ENCODE results near the gene CFAP210. TPM values are rescaled to one million over a fixed set of nuclear protein-coding genes. Genes with fewer than 3 reads are reported as not detected.

The CFAP210 gene
- total and polyA plus RNA-seq, 9 of the 15 experiments (the other 6 are each of a cell fraction or from before 2014, with no cell fraction given), result 0.75 to 3.6 (median 1.3) TPM

DNA sequence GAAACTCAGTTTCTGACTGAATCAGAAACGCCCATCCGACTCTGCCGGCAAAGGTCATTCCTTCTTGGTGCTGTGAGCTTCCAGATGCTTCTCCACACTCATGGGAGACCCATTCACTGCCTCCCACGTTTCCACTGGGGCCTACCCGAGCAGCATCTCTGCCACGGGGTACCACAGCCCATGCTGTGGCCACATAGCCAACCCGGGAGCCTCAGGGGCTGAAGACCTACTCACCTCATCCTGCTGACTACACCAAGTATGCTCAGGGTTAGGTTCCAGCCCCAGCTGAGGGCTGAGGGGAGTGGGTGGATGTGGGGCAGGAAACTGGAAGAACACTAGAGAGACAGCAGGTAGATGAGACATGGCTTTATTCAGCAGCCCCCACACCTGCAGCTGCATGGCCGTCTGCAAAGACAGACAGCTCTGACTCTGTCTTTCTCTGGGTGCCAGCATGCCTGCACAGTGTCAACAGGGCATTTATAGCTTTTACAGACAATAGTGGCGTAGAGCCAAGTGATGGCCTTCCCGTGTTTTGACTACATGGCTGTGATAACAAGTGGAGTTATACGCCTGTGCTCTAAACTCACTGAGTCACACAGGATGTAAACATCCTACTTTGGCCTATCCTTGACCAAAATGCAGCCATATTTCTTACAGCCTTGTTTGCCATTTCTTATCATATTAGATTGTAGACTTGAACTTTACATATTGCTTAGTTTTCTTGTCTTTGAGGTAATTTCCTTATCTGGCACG is 22.9 kb upstream of the CFAP210 start (continued):
- TF ChIP-seq, protein P1, sequence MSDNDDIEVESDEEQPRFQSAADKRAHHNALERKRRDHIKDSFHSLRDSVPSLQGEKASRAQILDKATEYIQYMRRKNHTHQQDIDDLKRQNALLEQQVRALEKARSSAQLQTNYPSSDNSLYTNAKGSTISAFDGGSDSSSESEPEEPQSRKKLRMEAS (CRISPR knock-in tag; IDR thresholded peaks at IDR 0.05), result no peak; the same call in 1 of the 2 replicates
- TF ChIP-seq RBM14 (IDR thresholded peaks at IDR 0.05; ENCODE audit: borderline replicate concordance, insufficient read depth, low read depth, low read length) (no peak), ZNF212 (CRISPR knock-in tag; IDR thresholded peaks at IDR 0.05) (no peak), FUS (optimal IDR thresholded peaks at IDR 0.05; ENCODE audit: low read depth, low read length) (no peak), HDAC3 (IDR thresholded peaks at IDR 0.05; ENCODE audit: borderline replicate concordance, partially characterized antibody) (peak; percentile 62), HNRNPH1 (optimal IDR thresholded peaks at IDR 0.05; ENCODE audit: low read depth, low read length) (no peak), DPF2 (IDR thresholded peaks at IDR 0.05) (peak; percentile 53; the same call in 1 of the 2 replicates), NFIC (IDR thresholded peaks at IDR 0.05) (peak; percentile 94), HSF4 (CRISPR knock-in tag; IDR thresholded peaks at IDR 0.05; ENCODE audit: borderline replicate concordance) (no peak), SAFB (IDR thresholded peaks at IDR 0.05; ENCODE audit: borderline replicate concordance, low read depth, low read length) (no peak), MBD2 (IDR thresholded peaks at IDR 0.05; ENCODE audit: borderline replicate concordance, low read depth) (no peak), DNMT1 (IDR thresholded peaks at IDR 0.05) (no peak), PTRF (tag; IDR thresholded peaks at IDR 0.05) (peak; percentile 68; the same call in 1 of the 2 replicates), STAT5B (CRISPR knock-in tag; IDR thresholded peaks at IDR 0.05) (no peak), ZEB2 (IDR thresholded peaks at IDR 0.05) (0 out of 2 replicates have a peak, but pooled peaks have one; percentile 38), ZFPM2 (CRISPR knock-in tag; IDR thresholded peaks at IDR 0.05) (no peak)
- TF ChIP-seq, protein P2, sequence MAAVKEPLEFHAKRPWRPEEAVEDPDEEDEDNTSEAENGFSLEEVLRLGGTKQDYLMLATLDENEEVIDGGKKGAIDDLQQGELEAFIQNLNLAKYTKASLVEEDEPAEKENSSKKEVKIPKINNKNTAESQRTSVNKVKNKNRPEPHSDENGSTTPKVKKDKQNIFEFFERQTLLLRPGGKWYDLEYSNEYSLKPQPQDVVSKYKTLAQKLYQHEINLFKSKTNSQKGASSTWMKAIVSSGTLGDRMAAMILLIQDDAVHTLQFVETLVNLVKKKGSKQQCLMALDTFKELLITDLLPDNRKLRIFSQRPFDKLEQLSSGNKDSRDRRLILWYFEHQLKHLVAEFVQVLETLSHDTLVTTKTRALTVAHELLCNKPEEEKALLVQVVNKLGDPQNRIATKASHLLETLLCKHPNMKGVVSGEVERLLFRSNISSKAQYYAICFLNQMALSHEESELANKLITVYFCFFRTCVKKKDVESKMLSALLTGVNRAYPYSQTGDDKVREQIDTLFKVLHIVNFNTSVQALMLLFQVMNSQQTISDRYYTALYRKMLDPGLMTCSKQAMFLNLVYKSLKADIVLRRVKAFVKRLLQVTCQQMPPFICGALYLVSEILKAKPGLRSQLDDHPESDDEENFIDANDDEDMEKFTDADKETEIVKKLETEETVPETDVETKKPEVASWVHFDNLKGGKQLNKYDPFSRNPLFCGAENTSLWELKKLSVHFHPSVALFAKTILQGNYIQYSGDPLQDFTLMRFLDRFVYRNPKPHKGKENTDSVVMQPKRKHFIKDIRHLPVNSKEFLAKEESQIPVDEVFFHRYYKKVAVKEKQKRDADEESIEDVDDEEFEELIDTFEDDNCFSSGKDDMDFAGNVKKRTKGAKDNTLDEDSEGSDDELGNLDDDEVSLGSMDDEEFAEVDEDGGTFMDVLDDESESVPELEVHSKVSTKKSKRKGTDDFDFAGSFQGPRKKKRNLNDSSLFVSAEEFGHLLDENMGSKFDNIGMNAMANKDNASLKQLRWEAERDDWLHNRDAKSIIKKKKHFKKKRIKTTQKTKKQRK (IDR thresholded peaks at IDR 0.05; ENCODE audit: borderline replicate concordance, low read depth, low read length), result no peak
- TF ChIP-seq, protein P3, sequence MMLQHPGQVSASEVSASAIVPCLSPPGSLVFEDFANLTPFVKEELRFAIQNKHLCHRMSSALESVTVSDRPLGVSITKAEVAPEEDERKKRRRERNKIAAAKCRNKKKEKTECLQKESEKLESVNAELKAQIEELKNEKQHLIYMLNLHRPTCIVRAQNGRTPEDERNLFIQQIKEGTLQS (IDR thresholded peaks at IDR 0.05), result peak; percentile 16; the same call in 1 of the 2 replicates
- TF ChIP-seq, protein P3 (CRISPR knock-in tag; conservative IDR thresholded peaks at IDR 0.05), result no peak
- TF ChIP-seq, protein P4, sequence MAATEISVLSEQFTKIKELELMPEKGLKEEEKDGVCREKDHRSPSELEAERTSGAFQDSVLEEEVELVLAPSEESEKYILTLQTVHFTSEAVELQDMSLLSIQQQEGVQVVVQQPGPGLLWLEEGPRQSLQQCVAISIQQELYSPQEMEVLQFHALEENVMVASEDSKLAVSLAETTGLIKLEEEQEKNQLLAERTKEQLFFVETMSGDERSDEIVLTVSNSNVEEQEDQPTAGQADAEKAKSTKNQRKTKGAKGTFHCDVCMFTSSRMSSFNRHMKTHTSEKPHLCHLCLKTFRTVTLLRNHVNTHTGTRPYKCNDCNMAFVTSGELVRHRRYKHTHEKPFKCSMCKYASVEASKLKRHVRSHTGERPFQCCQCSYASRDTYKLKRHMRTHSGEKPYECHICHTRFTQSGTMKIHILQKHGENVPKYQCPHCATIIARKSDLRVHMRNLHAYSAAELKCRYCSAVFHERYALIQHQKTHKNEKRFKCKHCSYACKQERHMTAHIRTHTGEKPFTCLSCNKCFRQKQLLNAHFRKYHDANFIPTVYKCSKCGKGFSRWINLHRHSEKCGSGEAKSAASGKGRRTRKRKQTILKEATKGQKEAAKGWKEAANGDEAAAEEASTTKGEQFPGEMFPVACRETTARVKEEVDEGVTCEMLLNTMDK (IDR thresholded peaks at IDR 0.05; ENCODE audit: borderline replicate concordance, insufficient read depth, low read depth, low read length, poor library complexity, severe bottlenecking), result no peak
